K562 (cell line): ENCODE measurements around the gene EGLN1. TPM values are rescaled to one million over a fixed set of nuclear protein-coding genes. Genes with fewer than 3 reads are reported as not detected.

Source experiments
- E2F1 ChIP-seq: sonication (generic); formaldehyde crosslinking; IDR thresholded peaks from 2 replicates; pipeline ENCODE4 v1.8.1; 2023; ENCODE audit warnings: mild to moderate bottlenecking, missing genetic modification reagents, moderate library complexity
- FOXA1 ChIP-seq: fragments of 450-650 bp; IDR thresholded peaks from 2 replicates; pipeline ENCODE4 v1.6.1; 2016; ENCODE audit warnings: mild to moderate bottlenecking, borderline replicate concordance
- GABPB1 ChIP-seq: sonication (generic); formaldehyde crosslinking; IDR thresholded peaks from 2 replicates; pipeline ENCODE4 v1.8.0; 2022; ENCODE audit warnings: mild to moderate bottlenecking, missing genetic modification reagents
- GMEB1 ChIP-seq: fragments of 250-450 bp; sonication (Bioruptor Pico); IDR thresholded peaks from 2 replicates; pipeline ENCODE4 v1.4.0; 2020; ENCODE audit warnings: mild to moderate bottlenecking
- HNRNPUL1 ChIP-seq: fragments of 200-400 bp; formaldehyde crosslinking; IDR thresholded peaks from 2 replicates; pipeline ENCODE4 v1.6.1; 2017; ENCODE audit warnings: low read length
- JUN ChIP-seq, 2 experiments: sonication (generic) in 1 of 2; formaldehyde crosslinking in 1 of 2; IDR thresholded peaks; 2 replicates each; pipeline versions ENCODE4 v1.6.1 to v1.8.0; 2012 to 2022; ENCODE audit warnings: borderline replicate concordance in 2 of 2, mild to moderate bottlenecking in 2 of 2, improper control_type of control experiment in 1 of 2, low read depth in 1 of 2, low read length in 1 of 2, missing genetic modification reagents in 1 of 2
- KAT2B ChIP-seq: IDR thresholded peaks from one replicate; pipeline ENCODE4 v1.6.1; 2012; ENCODE audit warnings: low read depth, mild to moderate bottlenecking, control low read depth, inconsistent platforms, low read length, moderate library complexity
- KDM5B ChIP-seq: fragments of 200-600 bp; sonication (generic); IDR thresholded peaks from 2 replicates; pipeline ENCODE4 v1.6.1; 2012; ENCODE audit warnings: low read depth, mild to moderate bottlenecking, moderate library complexity, low read length, control low read depth, inconsistent platforms; ENCODE audit not compliant: insufficient replicate concordance
- KLF1 ChIP-seq: fragments of 450-650 bp; IDR thresholded peaks from 2 replicates; pipeline ENCODE4 v1.6.1; 2016; ENCODE audit warnings: missing genetic modification characterization, missing compliant biosample characterization
- NFXL1 ChIP-seq: fragments of 450-650 bp; formaldehyde crosslinking; IDR thresholded peaks from 2 replicates; pipeline ENCODE4 v1.4.0; 2021; ENCODE audit warnings: mild to moderate bottlenecking
- NR2C1 ChIP-seq, 2 experiments: fragments of 450-650 bp; IDR thresholded peaks; 2 replicates each; pipeline ENCODE4 v1.6.1; 2017; ENCODE audit warnings: mild to moderate bottlenecking in 2 of 2, antibody characterized with exemption in 1 of 2, inconsistent platforms in 1 of 2, missing compliant biosample characterization in 1 of 2, missing genetic modification characterization in 1 of 2
- OTX1 ChIP-seq: fragments of 450-650 bp; formaldehyde crosslinking; IDR thresholded peaks from 2 replicates; pipeline ENCODE4 v1.4.0; 2022; ENCODE audit warnings: mild to moderate bottlenecking
- SAFB2 ChIP-seq: fragments of 200-400 bp; formaldehyde crosslinking; IDR thresholded peaks from 2 replicates; pipeline ENCODE4 v1.6.1; 2018; ENCODE audit warnings: borderline replicate concordance, low read length, low read depth, moderate library complexity; ENCODE audit not compliant: severe bottlenecking
- SIRT6 ChIP-seq: IDR thresholded peaks from one replicate; pipeline ENCODE4 v1.6.1; 2012; ENCODE audit warnings: low read depth, mild to moderate bottlenecking, control low read depth, inconsistent platforms, low read length, moderate library complexity
- TBP ChIP-seq: optimal IDR thresholded peaks from 2 replicates; pipeline ENCODE3; 2011; ENCODE audit warnings: low read depth, low read length, improper control_type of control experiment
- U2AF2 ChIP-seq: fragments of 200-400 bp; formaldehyde crosslinking; optimal IDR thresholded peaks from 2 replicates; pipeline ENCODE3; 2017; ENCODE audit warnings: low read depth, mild to moderate bottlenecking, low read length
- YY1 ChIP-seq, 3 experiments: IDR thresholded peaks; 2 replicates each; pipeline ENCODE4 v1.6.1; 2011; ENCODE audit warnings: low read length in 2 of 3, mild to moderate bottlenecking in 2 of 3, moderate library complexity in 2 of 3, borderline replicate concordance in 1 of 3, control low read depth in 1 of 3, low read depth in 1 of 3; ENCODE audit not compliant: insufficient read depth in 3 of 3, insufficient replicate concordance in 2 of 3, control insufficient read depth in 1 of 3, insufficient read length in 1 of 3; ENCODE audit errors: extremely low read depth in 1 of 3
- ZBTB34 ChIP-seq: fragments of 250-450 bp; sonication (Bioruptor Pico); IDR thresholded peaks from 2 replicates; pipeline ENCODE4 v1.8.0; 2021; ENCODE audit warnings: mild to moderate bottlenecking, moderate library complexity
- ZKSCAN3 ChIP-seq: fragments of 250-450 bp; sonication (Bioruptor Pico); IDR thresholded peaks from 2 replicates; pipeline ENCODE4 v1.4.0; 2020
- ZNF263 ChIP-seq: sonication (generic); formaldehyde crosslinking; IDR thresholded peaks from 2 replicates; pipeline ENCODE4 v1.8.0; 2022; ENCODE audit warnings: mild to moderate bottlenecking, missing genetic modification reagents, borderline replicate concordance
- ZNF384 ChIP-seq: IDR thresholded peaks from 2 replicates; pipeline ENCODE4 v1.6.1; 2012; ENCODE audit warnings: low read depth, low read length, improper control_type of control experiment
- ZNF41 ChIP-seq: fragments of 250-450 bp; sonication (Bioruptor Pico); conservative IDR thresholded peaks from 2 replicates; pipeline ENCODE4 v1.4.0; 2020; ENCODE audit warnings: mild to moderate bottlenecking
- ZNF717 ChIP-seq: fragments of 250-450 bp; sonication (Bioruptor Pico); IDR thresholded peaks from 2 replicates; pipeline ENCODE4 v1.5.0; 2021
- ZNF778 ChIP-seq: fragments of 450-650 bp; formaldehyde crosslinking; IDR thresholded peaks from 2 replicates; pipeline ENCODE4 v1.4.0; 2020; ENCODE audit warnings: mild to moderate bottlenecking, moderate library complexity
- polyA plus RNA-seq, 8 experiments: library from polyadenylated mRNA; depleted of rRNA in 4 of 8; stranded (reverse) in 5 of 8; unstranded in 3 of 8; fragments of >200 nt; fragmentation: Nextera tagmentation in 2 of 8; fragmentation: Illumina TruSeq in 1 of 8; extraction: Ambion mirVana in 2 of 8; extraction: Trizol in 1 of 8; gene quantifications; 2 replicates each; pipeline versions ENCODE4 v1.2.1 to v1.2.3, GENCODE V29; 2011 to 2014; ENCODE audit warnings: inconsistent platforms in 1 of 8, missing spikeins in 1 of 8
- total RNA-seq, 7 experiments: library from RNA; depleted of rRNA in 6 of 7; stranded (reverse); fragments of >200 nt in 6 of 7; fragmentation: Illumina TruSeq in 2 of 7; extraction: Trizol in 2 of 7; gene quantifications; 2 replicates each; pipeline versions ENCODE4 v1.2.1 to v1.2.3, GENCODE V29; 2011 to 2021; ENCODE audit warnings: low replicate concordance in 1 of 7

Gene EGLN1
- total and polyA plus RNA-seq, 9 of the 15 experiments (the other 6 are each of a cell fraction or from before 2014, with no cell fraction given): 5.2 to 54.3 (median 24.6) TPM

GRCh38 chr1:231420959-231421545, 1.0 kb downstream of the EGLN1 start (continued):
- no peak for TF ChIP-seq KAT2B
- TF ChIP-seq U2AF2: no peak
- TF ChIP-seq E2F1: no peak; the same call in 1 of the 2 replicates
- TF ChIP-seq JUN (IDR thresholded peaks at IDR 0.05; ENCODE audit: borderline replicate concordance, low read depth, low read length): no peak
- no peak for TF ChIP-seq JUN (CRISPR knock-in tag; IDR thresholded peaks at IDR 0.05; ENCODE audit: borderline replicate concordance)
- TF ChIP-seq ZNF778: no peak
- no peak for TF ChIP-seq ZNF717 (CRISPR knock-in tag)
- no peak for TF ChIP-seq OTX1 (CRISPR knock-in tag)
- TF ChIP-seq GMEB1 (CRISPR knock-in tag): no peak
- no peak for TF ChIP-seq FOXA1
- TF ChIP-seq KLF1 (tag): no peak; the same call in 1 of the 2 replicates
- no peak for TF ChIP-seq HNRNPUL1
- TF ChIP-seq NFXL1 (CRISPR knock-in tag): no peak
- no peak for TF ChIP-seq ZNF384
- TF ChIP-seq SIRT6: no peak
- TF ChIP-seq ZNF263 (CRISPR knock-in tag): no peak
- TF ChIP-seq YY1 (IDR thresholded peaks at IDR 0.05; ENCODE audit: borderline replicate concordance in 1 of 3, control insufficient read depth in 1 of 3, extremely low read depth in 1 of 3, insufficient read depth in 3 of 3, insufficient read length in 1 of 3, insufficient replicate concordance in 2 of 3, low read depth in 1 of 3, low read length in 2 of 3): peak in 1 of 3 experiments; percentile 72
- no peak for TF ChIP-seq ZBTB34 (CRISPR knock-in tag)
- peak; percentile 66; the same call in 1 of the 2 replicates for TF ChIP-seq GABPB1 (CRISPR knock-in tag)
- TF ChIP-seq TBP: peak; percentile 7
- TF ChIP-seq ZNF41 (CRISPR knock-in tag): no peak
- no peak for TF ChIP-seq NR2C1 (IDR thresholded peaks at IDR 0.05)
- TF ChIP-seq NR2C1 (tag; IDR thresholded peaks at IDR 0.05): no peak
- no peak for TF ChIP-seq KDM5B
- TF ChIP-seq ZKSCAN3: no peak
- TF ChIP-seq SAFB2: no peak
